ENCODE results near the gene SLC32A1.

Gene SLC32A1

DNA sequence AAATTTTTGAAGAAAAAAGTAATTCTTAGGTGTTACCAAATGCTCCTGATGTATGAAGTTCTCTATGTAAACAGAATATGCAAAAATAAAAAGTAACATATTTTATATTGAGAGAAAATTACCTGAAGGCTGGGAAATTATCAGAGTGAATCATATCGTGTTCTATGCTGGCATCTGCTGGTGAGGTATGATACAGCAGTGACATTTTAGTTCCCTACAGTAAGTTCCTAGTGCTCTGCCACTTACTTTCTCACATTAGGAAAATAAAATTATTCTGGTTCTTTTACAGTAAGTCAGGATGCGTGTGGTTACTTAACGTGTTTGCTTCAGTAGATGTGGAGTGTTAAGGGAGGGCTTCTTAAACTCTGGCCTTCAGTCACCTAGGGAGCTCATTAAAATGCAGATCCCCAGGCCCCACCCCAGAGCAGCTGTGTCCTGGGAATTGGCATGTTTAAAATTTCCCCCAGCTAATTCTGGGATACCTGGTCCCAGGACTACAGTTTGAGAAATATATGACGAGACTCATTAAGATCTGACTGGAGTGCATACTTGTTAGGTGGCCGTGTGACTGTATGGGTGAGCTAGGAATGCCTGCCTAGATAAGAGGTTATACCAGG, 27.2 kb downstream of the SLC32A1 start:
- DNase-seq (ENCODE audit: low read depth in 3 of 3, low spot score in 1 of 3), result no peak

GRCh38 chr20:38752029-38752428, 27.7 kb downstream of the SLC32A1 start:
- DNase-seq (ENCODE audit: low read depth in 3 of 3, low spot score in 1 of 3), result no peak

DNA sequence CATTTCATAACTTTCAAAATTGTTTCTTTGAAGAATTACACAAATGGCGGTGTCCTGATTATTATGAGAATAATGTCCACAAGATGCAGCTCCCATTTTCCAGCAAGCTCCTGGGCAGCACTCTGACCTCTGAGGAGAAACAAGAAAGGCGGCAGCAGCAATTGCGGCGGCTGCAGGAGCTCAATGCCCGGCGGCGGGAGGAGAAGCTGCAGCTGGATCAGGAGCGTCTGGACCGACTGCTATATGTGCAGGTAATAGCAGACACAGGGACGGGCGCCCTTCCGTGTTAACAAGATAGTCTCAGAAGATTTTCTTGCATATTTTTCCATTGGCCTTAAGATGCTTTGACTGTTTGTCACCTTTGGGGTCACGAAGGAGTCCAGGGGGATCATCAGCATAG, 30.6 kb downstream of the SLC32A1 start:
- DNase-seq (ENCODE audit: low read depth in 3 of 3, low spot score in 1 of 3), result no peak

- no peak for DNase-seq (ENCODE audit: low read depth in 3 of 3, low spot score in 1 of 3)
Measured at GRCh38 chr20:38755324-38755910, 31.1 kb downstream of the SLC32A1 start.

- DNase-seq (ENCODE audit: low read depth in 3 of 3, low spot score in 1 of 3), result no peak
Measured at GRCh38 chr20:38757145-38757775, 33.0 kb downstream of the SLC32A1 start.

DNA sequence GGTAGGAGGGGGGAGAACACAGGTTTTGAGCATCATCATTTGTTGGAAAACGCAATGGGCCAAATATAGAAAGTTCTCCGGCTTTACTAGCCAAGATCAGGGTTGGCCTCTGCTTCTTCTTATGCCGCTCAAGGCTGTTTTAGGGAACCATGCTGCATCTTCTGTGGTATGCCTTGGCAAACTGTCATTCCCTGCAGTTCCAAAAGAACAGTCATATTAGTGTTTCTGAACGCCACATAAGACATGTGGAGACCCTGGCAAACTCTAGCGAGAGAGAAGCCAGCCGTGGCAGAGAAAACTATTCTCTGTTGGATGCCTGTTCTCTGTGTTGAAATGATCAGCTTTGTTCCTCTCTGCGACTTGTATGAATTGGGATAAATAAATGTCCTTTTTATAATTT, 34.8 kb downstream of the SLC32A1 start:
- DNase-seq (ENCODE audit: low read depth in 3 of 3, low spot score in 1 of 3), result no peak

DNA sequence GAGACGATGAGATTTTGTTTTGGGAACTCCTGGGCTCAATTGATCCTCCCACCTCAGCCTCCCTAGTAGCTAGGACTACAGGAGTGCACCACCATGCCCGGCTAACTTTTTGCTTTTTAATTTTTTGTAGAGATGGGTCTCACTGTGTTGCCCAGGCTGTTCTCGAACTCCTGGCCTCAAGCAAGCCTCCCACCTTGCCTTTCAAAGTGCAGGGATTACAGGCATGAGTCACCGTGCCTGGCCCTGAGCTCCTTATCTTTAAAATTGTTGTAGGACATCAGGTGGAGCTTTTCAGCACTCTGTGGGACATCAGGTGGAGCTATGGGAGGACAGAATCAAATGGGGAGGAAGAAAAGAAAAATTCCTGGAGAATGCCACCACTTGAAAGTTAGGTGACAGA, 36.7 kb downstream of the SLC32A1 start:
- DNase-seq (ENCODE audit: low read depth in 3 of 3, low spot score in 1 of 3), result no peak

DNA sequence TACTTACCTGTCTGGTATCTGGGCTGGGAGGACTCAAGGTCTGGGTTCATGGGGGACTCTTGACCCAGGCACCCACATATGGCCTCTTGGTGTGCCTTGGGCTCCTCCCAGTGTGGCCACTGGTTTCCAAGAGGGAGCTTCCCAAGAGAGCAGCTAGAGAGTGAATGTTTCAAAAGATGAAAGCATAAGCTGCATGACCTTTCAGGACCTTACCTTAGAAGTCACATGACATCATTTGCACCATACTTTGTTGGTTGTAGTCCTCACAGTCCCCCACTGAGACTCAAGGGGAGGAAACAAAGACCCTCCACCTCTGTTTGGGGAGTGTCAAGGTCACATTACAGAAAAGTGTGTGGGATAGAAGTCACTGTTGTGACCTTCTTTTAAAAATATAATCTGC, 37.9 kb downstream of the SLC32A1 start:
- no peak for DNase-seq (ENCODE audit: low read depth in 3 of 3, low spot score in 1 of 3)

GRCh38 chr20:38763616-38764015, 39.3 kb downstream of the SLC32A1 start:
- no peak for DNase-seq (ENCODE audit: low read depth in 3 of 3, low spot score in 1 of 3)

DNA sequence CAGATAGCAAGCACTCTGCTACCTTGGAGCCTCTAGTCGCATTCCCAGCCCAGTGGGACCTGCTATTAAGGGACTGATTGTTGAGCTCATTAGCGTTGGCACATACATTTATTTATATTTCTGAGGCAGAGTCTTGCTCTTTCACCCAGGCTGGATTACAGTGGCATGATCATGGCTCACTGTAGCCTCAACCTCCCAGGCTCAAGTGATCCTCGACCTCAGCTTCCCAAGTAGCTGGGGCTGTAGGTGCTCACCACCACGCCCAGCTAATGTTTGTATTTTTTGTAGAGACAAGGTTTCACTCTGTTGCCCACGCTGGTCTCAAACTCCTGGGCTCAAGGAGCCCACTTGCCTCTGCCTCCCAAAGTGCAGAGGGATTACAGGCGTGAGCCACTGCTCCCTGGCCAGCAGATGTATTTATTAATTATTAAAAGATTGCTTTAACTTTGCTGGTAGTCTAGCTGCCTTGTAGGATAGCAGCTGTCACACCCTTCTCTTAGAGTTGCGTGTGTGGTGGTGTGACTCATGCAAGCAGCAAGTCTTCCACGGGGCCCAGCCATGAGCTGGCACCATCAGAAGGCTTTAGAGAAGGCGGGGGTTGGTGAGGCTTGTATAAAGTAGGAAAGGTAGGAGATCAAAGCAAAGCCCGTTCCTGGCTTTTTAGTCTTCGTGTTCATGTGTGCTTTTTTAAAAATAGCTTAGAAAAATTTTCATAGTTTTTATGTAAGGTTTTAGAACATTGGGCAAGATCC, 40.5 kb downstream of the SLC32A1 start:
- DNase-seq (ENCODE audit: low read depth in 3 of 3, low spot score in 1 of 3), result peak in 2 of 3 donors; percentile 8 to 21

DNA sequence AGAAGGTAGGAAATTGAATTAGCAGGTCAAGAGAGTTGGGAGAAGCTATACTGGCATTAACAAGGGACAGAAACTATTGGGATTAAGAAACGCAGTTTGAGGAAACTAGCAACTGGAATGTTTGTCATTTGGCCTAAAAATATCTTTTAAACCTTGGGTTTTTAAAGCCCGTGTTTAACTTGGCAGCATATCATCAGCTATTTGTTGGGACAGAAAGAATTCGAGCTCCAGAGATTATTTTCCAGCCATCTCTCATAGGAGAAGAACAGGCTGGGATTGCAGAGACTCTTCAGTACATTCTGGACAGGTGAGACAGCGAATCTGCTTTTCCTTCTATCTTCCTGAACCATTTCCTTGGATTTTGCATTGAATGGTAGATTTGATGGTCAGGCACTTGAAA, 41.8 kb downstream of the SLC32A1 start:
- DNase-seq (ENCODE audit: low read depth in 3 of 3, low spot score in 1 of 3), result no peak

GRCh38 chr20:38769376-38770295, 45.4 kb downstream of the SLC32A1 start:
- no peak for DNase-seq (ENCODE audit: low read depth in 3 of 3, low spot score in 1 of 3)

DNA sequence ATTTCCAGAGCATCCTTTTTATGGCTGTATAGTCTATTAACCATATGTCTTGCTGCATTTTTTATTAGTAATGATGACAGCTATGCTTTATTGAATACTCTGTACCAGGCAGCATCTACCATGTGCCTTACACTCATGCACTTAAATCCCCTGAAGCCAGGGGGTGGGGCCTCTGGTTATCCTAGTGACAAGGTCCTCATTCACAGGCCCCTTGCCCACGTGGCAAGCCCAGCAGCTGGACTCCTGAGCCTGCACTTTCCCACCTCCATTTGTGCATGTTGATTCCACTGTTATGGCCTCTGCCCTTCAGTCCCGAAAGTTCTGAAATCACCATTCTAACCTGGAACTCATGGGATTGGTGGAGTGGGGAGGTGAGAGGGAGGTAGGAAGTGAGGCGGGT, 46.3 kb downstream of the SLC32A1 start:
- no peak for DNase-seq (ENCODE audit: low read depth in 3 of 3, low spot score in 1 of 3)

DNA sequence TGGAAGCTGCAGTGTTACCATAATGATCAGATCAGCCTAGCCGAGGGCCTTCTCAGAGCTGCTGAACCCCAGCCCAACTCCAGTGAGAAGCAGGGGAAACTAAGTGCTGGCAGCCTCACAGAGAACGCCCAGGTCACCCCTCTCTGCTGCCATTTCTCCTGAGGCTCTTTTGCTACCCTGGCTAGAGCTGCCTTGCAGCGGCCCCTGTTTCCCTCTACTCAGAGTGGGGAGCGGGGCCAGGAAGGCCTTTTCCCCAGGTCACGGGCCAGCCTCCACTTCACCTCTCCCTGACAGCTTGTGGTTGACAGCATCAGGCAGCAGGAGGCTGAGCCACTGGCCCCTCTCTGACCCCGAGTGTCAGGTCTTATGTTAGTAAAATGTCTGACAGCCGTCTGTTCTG, 46.7 kb downstream of the SLC32A1 start:
- no peak for DNase-seq (ENCODE audit: low read depth in 3 of 3, low spot score in 1 of 3)

DNA sequence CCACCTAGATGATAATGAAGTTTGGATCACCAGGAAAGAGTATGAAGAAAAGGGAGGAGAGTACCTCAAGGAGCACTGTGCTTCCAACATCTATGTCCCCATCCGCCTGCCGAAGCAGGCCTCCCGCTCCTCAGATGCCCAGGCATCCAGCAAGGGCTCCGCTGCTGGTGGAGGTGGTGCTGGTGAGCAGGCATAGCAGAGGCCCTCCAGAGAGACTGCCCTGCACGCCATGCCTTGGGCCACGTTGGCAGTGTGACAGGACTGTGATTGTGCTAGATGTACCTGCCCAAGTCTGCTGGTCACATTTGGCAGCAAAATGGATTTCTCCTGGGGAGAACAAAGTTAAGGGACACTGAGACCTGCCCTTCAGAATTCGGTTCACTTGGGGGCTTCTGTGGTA, 47.3 kb downstream of the SLC32A1 start:
- DNase-seq (ENCODE audit: low read depth in 3 of 3, low spot score in 1 of 3), result no peak

DNA sequence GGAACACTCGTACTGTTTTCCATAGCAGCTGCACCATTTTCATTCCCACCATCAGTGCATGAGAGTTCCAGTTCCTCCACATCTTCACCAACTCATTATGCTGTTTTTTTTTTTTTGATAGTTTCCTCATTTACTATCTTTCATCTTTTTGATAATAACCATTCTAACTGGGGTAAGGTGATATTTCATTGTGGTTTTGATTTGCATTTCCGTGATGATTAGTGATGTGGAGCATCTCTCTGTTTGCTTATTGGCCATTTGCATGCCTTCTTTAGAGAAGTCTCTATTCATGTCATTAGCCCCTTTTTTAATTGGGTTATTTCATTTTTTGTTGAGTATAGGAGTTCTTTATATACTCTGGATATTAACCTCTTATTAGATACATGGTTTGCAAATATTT, 49.9 kb downstream of the SLC32A1 start:
- DNase-seq (ENCODE audit: low read depth in 3 of 3, low spot score in 1 of 3), result no peak

- no peak for DNase-seq (ENCODE audit: low read depth in 3 of 3, low spot score in 1 of 3)
Measured at GRCh38 chr20:38776363-38776762, 52.1 kb downstream of the SLC32A1 start.
